Endothelial cell of umbilical vein (primary cell): ENCODE measurements around the gene RAPGEF4. TPM values are rescaled to one million over a fixed set of nuclear protein-coding genes. Genes with fewer than 3 reads are reported as not detected.

Experiments
- BruUV-seq: library from RNA; stranded (reverse); fragments of 400-500 nt; replicated peaks from 2 replicates; lab custom pipeline; 2021; lab: Mats Ljungman, UMichigan
- CTCF ChIA-PET: fragments of 300-600, 350-600 bp; sonication (Branson Sonifier 250); formaldehyde crosslinking; loops from one replicate; lab custom pipeline; 2021; ENCODE audit warnings: antibody characterized with exemption, inconsistent platforms; lab: Charles Lee
- POLR2A ChIA-PET: fragments of 300-600, 350-600 bp; sonication (Branson Sonifier 250); formaldehyde crosslinking; loops from one replicate; lab custom pipeline; 2021; ENCODE audit warnings: antibody characterized with exemption, inconsistent platforms; lab: Charles Lee
- DNase-seq: peaks from one replicate; pipeline ENCODE4 v3.0.0-alpha.2; 2011; ENCODE audit warnings: low read depth, low spot score
- FAIRE-seq: peaks from 2 replicates; lab custom pipeline; 2011; peaks lifted over from hg19 to GRCh38; lab: Jason Lieb, UNC
- H2AFZ ChIP-seq: 2 replicates; pipeline ENCODE4 v1.6.0; 2012; ENCODE audit warnings: low read depth, low read length, control low read depth, inconsistent platforms
- H3K27ac ChIP-seq: 2 replicates; pipeline ENCODE4 v1.5.1; 2011; ENCODE audit warnings: low read depth, mild to moderate bottlenecking, control low read depth, low read length, moderate library complexity; ENCODE audit not compliant: insufficient read depth
- H3K27me3 ChIP-seq, 2 experiments: 2 replicates each; pipeline versions ENCODE4 v1.6.0 to v1.6.1; 2011; ENCODE audit warnings: low read length in 2 of 2, mixed read lengths in 1 of 2; ENCODE audit not compliant: control insufficient read depth in 2 of 2, insufficient read depth in 2 of 2
- H3K36me3 ChIP-seq, 2 experiments: 2 replicates in 1 of 2; 3 replicates in 1 of 2; pipeline ENCODE4 v1.5.1; 2011; ENCODE audit warnings: low read length in 2 of 2, mild to moderate bottlenecking in 1 of 2, moderate library complexity in 1 of 2; ENCODE audit not compliant: control insufficient read depth in 2 of 2, insufficient read depth in 2 of 2; ENCODE audit errors: extremely low read depth in 1 of 2
- H3K4me1 ChIP-seq: 3 replicates; pipeline ENCODE4 v1.5.1; 2011; ENCODE audit warnings: mild to moderate bottlenecking, low read length; ENCODE audit not compliant: control insufficient read depth, insufficient read depth; ENCODE audit errors: extremely low read depth
- H3K4me2 ChIP-seq: 2 replicates; pipeline ENCODE4 v1.6.1; 2011; ENCODE audit warnings: low read length, control low read depth, mixed read lengths; ENCODE audit not compliant: insufficient read depth
- H3K4me3 ChIP-seq, 3 experiments: fragments of 200-600 bp in 1 of 3; sonication (generic), shearing (Covaris generic) in 1 of 3; replicated peaks in 1 of 3; 2 replicates each; pipeline ENCODE4 v1.5.1; 2011 to 2016; ENCODE audit warnings: control low read depth in 3 of 3, low read length in 3 of 3, mild to moderate bottlenecking in 2 of 3, inconsistent platforms in 1 of 3, low read depth in 1 of 3, moderate library complexity in 1 of 3; ENCODE audit not compliant: insufficient read depth in 1 of 3
- H3K79me2 ChIP-seq: 2 replicates; pipeline ENCODE4 v1.6.0; 2012; ENCODE audit warnings: low read length, inconsistent platforms; ENCODE audit not compliant: control insufficient read depth, insufficient read depth
- H3K9ac ChIP-seq: replicated peaks from 2 replicates; pipeline ENCODE3; 2011; ENCODE audit warnings: low read length, control low read depth; ENCODE audit not compliant: insufficient read depth; ENCODE audit errors: extremely low read depth
- H3K9me1 ChIP-seq: replicated peaks from 3 replicates; pipeline ENCODE4 v1.6.0; 2011; ENCODE audit warnings: mild to moderate bottlenecking, low read length; ENCODE audit not compliant: control insufficient read depth, insufficient read depth; ENCODE audit errors: extremely low read depth
- H3K9me3 ChIP-seq: replicated peaks from 2 replicates; pipeline ENCODE4 v1.5.1; 2012; ENCODE audit warnings: low read length, inconsistent platforms; ENCODE audit not compliant: control insufficient read depth, insufficient read depth
- H4K20me1 ChIP-seq: replicated peaks from 2 replicates; pipeline ENCODE3; 2011; ENCODE audit warnings: mild to moderate bottlenecking, low read length; ENCODE audit not compliant: control insufficient read depth, insufficient read depth; ENCODE audit errors: extremely low read depth
- EZH2 ChIP-seq: IDR thresholded peaks from 2 replicates; pipeline ENCODE4 v1.6.1; 2012; ENCODE audit warnings: borderline replicate concordance, low read depth, mild to moderate bottlenecking, moderate library complexity, low read length, inconsistent platforms; ENCODE audit not compliant: severe bottlenecking
- FOS ChIP-seq: IDR thresholded peaks from 2 replicates; pipeline ENCODE4 v1.6.1; 2011; ENCODE audit warnings: mild to moderate bottlenecking, low read length, moderate library complexity, borderline replicate concordance; ENCODE audit not compliant: insufficient read depth
- GATA2 ChIP-seq: IDR thresholded peaks from 2 replicates; pipeline ENCODE4 v1.7.0; 2011; ENCODE audit warnings: low read depth, mild to moderate bottlenecking, moderate library complexity, mixed read lengths, low read length; ENCODE audit not compliant: insufficient read length, insufficient read depth
- JUN ChIP-seq: IDR thresholded peaks from 2 replicates; pipeline ENCODE4 v1.6.1; 2011; ENCODE audit warnings: borderline replicate concordance, low read depth; ENCODE audit not compliant: insufficient read length, insufficient read depth
- MAX ChIP-seq: IDR thresholded peaks from 2 replicates; pipeline ENCODE4 v1.6.1; 2011; ENCODE audit not compliant: insufficient read depth, insufficient read length
- MYC ChIP-seq: IDR thresholded peaks from one replicate; pipeline ENCODE4 v1.6.1; 2011; ENCODE audit warnings: mild to moderate bottlenecking, low read depth, low read length
- POLR2AphosphoS5 ChIP-seq: IDR thresholded peaks from 2 replicates; pipeline ENCODE4 v1.6.1; 2012; ENCODE audit warnings: low read depth, mild to moderate bottlenecking, control low read depth, low read length, moderate library complexity; ENCODE audit not compliant: insufficient read depth
- dilution Hi-C: fragments of 300-500 bp; cut with MboI; formaldehyde crosslinking; loops from one replicate; pipeline ENCODE4 v1.15.0; 2019; ENCODE audit warnings: low sequenced_read_pairs; ENCODE audit not compliant: extremely low pct_ligation_motif_present
- intact Hi-C: fragments of 100-400 bp; cut with micrococcal nuclease; formaldehyde crosslinking; loops from one replicate; pipeline ENCODE4 v1.10.0; 2022
- polyA plus RNA-seq, 4 experiments: library from polyadenylated mRNA; depleted of rRNA in 3 of 4; stranded (reverse) in 3 of 4; unstranded in 1 of 4; fragments of >200 nt; gene quantifications; 2 replicates each; pipeline versions ENCODE4 v1.2.1 to v1.2.3, GENCODE V29; 2011 to 2012; ENCODE audit warnings: missing spikeins in 1 of 4
- total RNA-seq: library from RNA; stranded (reverse); gene quantifications from 2 replicates; pipeline ENCODE4 v1.2.3, GENCODE V29; 2021
- TF ChIP-seq, protein P1 (sequence below), 2 donors: IDR thresholded peaks; 1 replicate in 1 of 2; 2 replicates in 1 of 2; pipeline ENCODE4 v1.5.1; 2011; ENCODE audit warnings: low read length in 2 of 2, mild to moderate bottlenecking in 2 of 2, moderate library complexity in 2 of 2, control low read depth in 1 of 2, inconsistent platforms in 1 of 2, low read depth in 1 of 2; ENCODE audit not compliant: insufficient read depth in 1 of 2; ENCODE audit errors: extremely low read depth in 1 of 2

Gene RAPGEF4
- total and polyA plus RNA-seq, 2 donors (not counting 3 experiments of a cell fraction or from before 2014, with no cell fraction given), result 7.2 to 9.2 TPM

DNA sequence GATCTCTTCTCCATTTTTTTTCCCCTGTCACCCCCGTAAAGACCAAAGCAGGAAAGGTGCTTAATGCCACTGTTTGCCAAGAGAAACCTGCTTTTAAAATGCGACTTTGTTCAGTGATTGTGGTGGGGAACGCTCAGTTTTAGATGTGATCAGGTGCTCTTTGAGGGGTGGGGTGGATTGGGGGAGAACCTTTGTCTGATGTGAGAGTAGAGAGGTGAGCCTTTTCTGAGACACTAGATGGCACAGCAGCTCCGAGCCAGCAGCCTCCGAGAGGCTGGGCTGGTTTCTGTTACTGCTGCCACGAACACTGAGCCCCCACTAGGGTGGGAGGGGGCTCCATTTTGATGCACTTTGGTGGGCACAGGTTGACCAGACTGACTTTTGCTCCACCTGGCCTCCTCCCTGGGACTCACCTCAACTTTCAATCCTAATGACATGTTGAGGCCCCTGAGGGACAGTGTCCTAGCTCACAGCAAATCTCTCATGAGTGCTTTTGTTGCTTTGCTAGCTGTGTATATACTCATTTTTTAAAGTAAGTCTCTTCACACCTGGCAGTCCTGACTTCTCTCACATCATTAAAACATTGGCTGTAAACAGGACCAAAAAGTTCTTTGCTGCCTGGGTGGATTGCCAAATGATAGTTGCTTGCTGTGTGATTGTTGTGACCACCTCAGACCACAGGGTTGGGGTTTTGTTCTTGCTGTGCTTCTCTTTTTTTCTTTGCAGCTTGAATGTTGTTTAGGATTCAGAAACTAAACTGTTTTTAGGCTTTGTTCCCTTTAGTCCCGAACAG, 241.8 kb downstream of the RAPGEF4 start:
- no peak overlapping the region for H3K4me2 ChIP-seq
- no peak for FAIRE-seq
- no peak overlapping the region for H3K4me3 ChIP-seq
- no peak overlapping the region for H3K27ac ChIP-seq
- POLR2A ChIA-PET, result no interaction called here
- no peaks in the 10 kb centered on the region for H3K79me2 ChIP-seq
- H2AFZ ChIP-seq, result no peak overlapping the region
- H3K9ac ChIP-seq, result no peak overlapping the region
- TF ChIP-seq MYC (no peak), MAX (no peak), POLR2AphosphoS5 (no peak), JUN (no peak), GATA2 (no peak), FOS (no peak), EZH2 (no peak)
- TF ChIP-seq, protein P1, sequence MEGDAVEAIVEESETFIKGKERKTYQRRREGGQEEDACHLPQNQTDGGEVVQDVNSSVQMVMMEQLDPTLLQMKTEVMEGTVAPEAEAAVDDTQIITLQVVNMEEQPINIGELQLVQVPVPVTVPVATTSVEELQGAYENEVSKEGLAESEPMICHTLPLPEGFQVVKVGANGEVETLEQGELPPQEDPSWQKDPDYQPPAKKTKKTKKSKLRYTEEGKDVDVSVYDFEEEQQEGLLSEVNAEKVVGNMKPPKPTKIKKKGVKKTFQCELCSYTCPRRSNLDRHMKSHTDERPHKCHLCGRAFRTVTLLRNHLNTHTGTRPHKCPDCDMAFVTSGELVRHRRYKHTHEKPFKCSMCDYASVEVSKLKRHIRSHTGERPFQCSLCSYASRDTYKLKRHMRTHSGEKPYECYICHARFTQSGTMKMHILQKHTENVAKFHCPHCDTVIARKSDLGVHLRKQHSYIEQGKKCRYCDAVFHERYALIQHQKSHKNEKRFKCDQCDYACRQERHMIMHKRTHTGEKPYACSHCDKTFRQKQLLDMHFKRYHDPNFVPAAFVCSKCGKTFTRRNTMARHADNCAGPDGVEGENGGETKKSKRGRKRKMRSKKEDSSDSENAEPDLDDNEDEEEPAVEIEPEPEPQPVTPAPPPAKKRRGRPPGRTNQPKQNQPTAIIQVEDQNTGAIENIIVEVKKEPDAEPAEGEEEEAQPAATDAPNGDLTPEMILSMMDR (IDR thresholded peaks at IDR 0.05; ENCODE audit: extremely low read depth in 1 of 2, insufficient read depth in 1 of 2, low read depth in 1 of 2, low read length in 2 of 2), result no peak
- no peaks in the 10 kb centered on the region for H3K9me3 ChIP-seq
- no peaks in the 10 kb centered on the region for H3K27me3 ChIP-seq
- dilution Hi-C loops (no loop called here), intact Hi-C loops (no loop called here)
- CTCF ChIA-PET, result no interaction called here
- no peaks in the 10 kb centered on the region for H4K20me1 ChIP-seq
- BruUV-seq, result no TSS peak
- H3K36me3 ChIP-seq, result no peaks in the 10 kb centered on the region
- no peak for DNase-seq
- no peaks in the 10 kb centered on the region for H3K9me1 ChIP-seq
- no peaks in the 10 kb centered on the region for H3K4me1 ChIP-seq
